GM19463 (cell line): Measurements from ENCODE around the gene HEXA.
"Not testable (repeated sequence)": the region's sequence is repeated elsewhere in the genome, so short reads cannot be mapped to it uniquely, and the experiment has no call there.

Source experiments
- ATAC-seq: cut with Tn5 transposase; IDR thresholded peaks from one replicate; pipeline ENCODE4 v1.9.1; 2021; ENCODE audit warnings: mild to moderate bottlenecking, moderate library complexity; ENCODE audit not compliant: unreplicated experiment

The HEXA gene

DNA sequence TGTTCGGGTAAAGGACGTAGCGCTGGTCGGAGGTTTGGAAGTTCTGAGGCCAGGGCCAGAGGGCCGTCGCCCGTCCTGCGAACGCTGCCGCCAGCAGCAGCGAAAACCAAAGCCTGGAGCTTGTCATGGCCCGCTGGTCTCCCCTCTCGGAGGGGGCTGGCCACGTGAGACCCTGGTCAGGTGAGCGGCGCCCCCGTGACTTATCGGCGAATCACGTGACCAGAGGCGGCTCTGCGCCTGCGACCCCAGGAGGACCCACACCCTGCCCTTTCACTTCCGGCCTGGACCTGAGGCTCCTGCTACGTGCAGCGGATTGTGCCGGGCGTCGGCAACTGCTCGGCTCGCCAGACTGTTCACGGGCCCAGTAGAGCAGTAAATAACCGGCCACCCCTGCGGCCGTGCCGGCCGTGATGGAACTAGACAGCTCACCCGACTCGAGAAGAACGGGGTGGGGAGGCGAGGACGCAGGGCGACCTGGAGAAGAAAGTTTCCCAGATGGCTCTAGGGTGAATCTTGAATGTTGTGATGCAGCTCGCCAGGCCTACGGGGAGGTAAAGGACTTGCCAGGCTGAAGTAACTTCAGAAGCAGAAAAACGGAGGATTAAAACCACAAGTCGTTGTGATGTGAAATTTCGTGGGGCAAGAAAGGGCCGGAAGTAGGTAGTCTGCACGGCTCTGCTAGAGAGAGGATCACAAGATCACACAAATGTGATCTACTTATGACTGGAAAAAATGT is at the start of gene HEXA:
TSS of gene HEXA (minus strand) at position 169 of the 736 bp plus-strand sequence. CDS start at position 127, 42 bp downstream.
- peak; percentile 88 for ATAC-seq

DNA sequence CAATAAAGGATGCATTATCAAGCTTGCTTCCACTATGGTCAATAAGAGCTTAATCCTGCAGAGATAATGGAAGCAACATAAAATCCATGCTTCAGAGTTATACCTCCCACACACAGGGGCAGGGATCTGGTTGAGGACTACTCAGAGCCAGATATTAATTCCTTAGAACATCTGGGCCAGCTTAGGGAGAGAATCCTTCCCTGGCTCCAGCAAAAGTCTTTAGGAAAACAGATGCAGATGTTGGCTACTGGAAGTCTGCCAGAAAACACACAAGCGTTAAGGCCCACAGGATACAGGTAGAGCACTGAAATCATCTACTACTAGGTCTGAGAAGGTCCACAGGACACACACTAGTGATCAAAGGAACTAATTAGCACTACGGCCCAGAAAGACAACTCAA is 47.4 kb upstream of the HEXA start:
- ATAC-seq = no peak

DNA sequence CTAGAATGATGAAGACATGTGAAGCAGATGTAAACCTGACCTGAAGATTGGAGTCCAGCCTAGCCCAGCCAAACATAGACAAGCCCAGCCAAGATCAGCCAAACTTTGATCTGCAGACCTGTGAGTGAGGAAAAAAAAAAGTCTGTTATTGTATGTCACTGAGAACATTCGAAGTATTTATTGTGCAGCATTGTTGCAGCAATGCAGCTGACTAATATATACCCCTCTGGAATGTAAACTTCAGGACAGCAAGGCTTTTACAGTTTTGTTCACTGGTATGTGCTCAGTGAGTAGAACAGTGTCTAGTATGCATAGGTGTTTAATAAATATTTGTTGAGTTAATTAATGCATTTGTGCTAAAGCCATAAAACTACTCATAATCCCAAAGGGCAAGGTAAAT is 45.7 kb upstream of the HEXA start:
- ATAC-seq = no peak

DNA sequence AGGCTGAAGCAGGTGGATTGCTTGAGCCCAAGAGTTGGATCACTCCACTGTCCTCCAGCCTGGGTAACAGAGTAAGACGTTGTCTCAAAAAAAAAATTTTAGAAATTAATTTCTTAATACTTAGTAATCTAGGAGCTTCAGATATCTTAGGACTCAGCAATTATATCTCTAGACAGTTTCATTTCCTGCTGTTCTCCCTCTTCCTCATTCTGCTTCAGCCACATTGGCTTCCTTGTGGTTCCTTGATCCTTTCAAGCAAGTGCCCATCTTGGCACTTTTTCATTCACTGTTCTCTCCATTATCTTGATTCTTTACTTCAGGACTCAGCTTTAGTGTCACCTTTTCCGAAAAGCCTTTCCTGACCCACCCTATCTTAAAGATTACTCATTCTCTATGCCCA is 44.8 kb upstream of the HEXA start:
- no peak for ATAC-seq

DNA sequence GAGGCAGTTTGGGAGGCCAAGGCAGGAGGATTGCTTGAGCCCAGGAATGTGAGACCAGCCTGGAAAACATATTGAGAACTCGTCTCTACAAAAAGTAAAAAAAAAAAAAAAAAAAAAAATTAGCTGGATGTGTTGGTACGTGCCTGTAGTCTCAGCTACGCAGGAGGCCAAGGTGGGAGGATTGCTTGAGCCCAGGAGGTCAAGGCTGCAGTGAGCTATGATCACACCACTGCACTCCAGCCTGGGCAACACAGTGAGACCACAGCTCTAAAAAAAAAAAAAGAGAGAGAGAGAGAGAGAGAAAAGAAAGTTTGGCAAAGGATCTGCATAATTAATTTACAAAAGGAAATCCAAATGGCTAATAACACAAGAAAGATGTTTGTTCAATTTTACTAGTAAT is 44.0 kb upstream of the HEXA start:
- not testable (repeated sequence) for ATAC-seq

DNA sequence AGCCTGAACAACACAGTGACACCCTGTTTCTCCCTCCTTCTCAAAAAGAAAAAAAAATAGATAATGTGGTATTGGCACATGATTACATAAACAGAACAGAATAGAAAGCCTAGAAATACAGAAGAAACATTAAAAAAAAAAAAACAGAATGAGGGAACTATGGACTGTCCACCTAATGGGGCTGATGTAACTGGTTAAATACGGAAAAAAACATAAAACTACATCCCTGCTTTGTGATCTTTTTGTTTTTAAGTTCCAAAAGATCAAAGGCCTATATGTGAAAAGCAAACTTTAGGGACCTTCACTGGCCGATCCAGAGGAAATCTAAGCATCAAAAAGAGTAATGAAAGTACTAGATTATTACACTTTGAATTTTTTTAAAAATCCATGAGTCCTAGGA is 39.5 kb upstream of the HEXA start:
- no peak for ATAC-seq

DNA sequence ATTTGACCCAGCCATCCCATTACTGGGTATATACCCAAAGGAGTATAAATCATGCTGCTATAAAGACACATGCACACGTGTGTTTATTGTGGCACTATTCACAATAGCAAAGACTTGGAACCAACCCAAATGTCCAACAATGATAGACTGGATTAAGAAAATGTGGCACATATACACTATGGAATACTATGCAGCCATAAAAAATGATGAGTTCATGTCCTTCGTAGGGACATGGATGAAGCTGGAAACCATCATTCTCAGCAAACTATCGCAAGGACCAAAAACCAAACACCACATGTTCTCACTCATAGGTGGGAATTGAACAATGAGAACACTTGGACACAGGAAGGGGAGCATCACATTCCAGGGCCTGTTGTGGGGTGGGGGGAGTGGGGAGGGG is 37.5 kb upstream of the HEXA start:
- not testable (repeated sequence) for ATAC-seq

DNA sequence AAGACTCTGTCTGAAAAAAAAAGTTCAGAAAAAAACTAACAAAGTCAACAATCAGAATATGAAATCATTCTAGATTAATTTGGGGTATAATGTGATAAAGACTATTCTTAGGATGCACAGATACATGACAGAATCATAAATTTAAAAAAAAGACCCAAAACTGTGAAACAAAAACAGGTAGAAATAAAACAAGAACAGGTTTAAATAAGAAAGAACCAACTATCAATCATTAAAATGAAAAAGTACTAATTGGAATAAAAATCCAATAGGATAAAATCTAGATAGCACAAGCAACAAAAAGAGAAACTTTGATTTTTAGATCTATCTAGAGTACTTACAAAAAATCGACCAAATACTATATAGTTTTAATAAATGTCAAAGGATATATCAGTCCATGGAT is 35.7 kb upstream of the HEXA start:
- no peak for ATAC-seq

DNA sequence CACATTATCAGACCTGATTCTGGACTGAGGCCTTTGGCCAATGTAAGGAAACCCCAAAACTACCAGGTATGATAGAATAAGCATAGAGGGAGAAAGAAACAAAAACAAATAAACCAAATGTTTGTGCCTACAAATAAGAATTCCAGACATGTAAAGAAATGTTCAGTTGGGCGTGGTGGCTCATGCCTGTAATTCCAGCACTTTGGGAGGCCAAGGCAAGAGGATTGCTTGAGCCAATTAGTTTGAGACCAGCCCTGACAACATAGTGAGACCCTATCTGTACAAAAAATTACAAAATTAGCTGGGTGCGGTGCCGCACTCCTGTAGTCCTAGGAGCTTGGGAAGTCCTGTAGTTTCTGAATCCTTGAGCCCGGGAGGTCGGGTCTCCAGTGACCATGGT is 35.3 kb upstream of the HEXA start:
- no peak for ATAC-seq

DNA sequence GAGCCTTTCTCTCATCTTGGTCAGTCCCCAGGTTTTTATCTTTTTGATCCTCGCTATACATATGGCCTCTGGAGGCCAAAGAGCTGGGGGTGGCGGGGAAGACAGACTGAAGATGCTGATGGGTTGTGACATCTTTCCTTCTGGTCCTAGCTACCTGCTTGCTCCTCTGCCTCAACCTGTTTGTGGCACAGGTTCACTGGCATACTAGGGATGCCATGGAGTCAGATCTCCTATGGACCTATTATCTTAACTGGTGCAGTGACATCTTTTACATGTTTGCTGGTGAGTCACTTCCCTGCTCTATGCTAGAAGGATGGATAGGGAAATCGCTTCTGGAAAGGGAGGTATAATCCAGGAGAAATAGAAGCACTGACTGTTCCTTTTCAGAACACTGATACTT is 31.1 kb upstream of the HEXA start:
- ATAC-seq = no peak

DNA sequence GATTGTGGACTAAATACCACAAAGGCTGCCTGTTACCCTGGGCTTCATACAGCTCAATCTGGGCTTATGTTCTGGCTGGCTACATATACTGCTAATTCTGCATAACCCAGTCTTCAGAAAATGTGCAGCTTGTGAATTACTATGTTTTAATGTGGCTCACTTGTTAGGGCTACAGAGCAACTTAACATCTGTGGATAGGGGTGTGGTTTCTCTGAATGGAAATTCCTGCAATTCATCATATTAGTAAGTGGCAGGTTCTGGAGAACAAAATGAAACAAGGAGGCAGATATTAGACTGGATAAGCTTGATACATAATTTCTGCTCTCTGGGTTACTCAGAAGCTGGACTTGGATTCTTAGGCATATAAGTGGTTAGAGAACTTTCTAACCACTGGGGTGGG is 29.0 kb upstream of the HEXA start:
- no peak for ATAC-seq

DNA sequence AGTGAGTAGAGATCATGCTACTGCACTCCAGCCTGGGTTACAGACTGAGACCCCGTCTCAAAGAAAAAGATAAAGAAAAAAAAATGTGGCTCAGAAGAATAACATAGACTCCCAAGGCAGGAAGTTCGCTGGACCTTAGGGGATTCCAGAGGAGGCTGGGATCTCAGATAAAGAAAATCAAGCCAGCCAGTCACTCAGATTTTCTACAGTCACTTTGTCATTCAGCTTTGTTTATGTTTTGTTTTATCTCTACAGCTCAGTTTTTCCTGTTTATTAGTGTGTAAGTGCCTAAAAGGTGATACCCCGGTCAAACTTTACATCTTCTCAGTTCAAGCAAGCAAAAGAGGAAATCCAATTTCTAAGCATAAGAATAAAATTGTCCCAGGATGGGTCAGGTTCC is 28.5 kb upstream of the HEXA start:
- ATAC-seq = no peak

DNA sequence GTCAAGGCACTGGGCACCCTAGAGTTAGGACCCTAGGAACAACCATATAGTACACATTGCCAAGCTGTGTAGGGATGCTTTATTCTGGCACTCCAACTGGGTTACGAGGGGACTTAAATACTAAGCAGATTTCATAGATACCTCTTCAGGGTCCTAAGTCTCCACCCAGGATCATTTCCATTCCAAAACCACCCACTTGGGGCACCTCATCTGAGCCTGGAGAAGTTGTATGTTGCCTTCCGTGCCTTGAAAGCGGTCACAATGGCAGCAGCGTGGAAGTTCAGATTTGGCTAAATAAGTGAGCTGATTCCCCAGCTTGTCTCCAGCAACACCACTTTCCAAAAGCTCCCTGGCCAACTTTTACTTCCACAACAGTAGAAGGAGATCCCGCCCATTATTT is 26.9 kb upstream of the HEXA start:
- ATAC-seq = no peak

DNA sequence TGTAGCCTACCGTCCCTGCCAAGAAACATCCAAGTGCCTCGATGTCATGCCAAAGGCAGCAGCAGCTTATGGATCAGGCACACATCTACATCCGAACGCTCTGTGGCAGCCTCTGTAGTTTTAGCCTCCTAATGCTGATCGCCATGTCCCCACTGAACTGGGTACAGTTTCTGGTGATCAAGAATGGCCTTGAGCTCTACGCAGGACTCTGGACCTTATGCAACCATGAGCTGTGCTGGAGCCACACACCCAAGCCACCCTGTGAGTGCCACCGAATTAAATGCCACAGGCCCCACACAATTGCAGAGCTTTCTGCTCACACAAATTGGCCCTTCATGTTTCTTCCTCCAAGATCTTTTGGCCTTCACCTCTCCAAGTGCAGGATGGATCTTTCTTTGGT is 22.8 kb upstream of the HEXA start:
- no peak for ATAC-seq

DNA sequence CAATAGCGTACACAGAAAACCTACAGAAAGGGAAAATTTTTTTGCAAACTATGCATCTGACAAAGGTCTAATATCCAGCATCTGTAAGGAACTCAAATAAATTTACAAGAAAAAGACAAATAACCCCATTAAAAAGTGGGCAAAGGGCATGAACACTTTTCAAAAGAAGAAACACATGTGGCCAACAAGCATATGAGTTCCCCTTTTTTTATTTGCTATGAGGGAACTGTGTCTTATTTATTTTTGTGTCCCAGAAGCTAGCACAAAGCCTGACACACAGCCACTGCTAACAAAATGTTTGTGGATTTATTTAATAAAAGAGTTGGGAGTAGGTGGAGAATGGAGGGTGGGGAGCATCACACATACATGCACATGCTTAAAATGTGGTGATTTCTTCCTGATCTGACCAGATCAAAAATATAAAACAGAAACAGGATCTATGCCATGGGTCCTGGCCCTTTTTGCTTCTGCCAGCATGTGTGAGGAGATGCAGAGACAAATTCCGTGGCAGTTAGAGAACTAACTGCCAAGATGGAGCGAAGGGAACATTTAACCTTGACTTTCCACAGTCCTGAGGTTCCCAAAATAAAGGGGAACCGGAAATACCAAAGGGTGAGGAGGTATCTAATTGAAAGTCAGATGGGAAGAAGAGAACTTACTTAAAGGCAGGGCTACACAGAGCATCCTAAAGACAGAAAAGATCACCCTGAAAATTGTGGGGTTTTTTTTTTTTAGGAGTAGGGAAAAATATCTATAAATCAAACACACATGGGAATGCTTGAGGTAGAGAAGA is 22.2 kb upstream of the HEXA start, which contains the start of gene TMEM202:
TSS of gene TMEM202 (plus strand) at position 510 of the 793 bp plus-strand sequence. CDS start at position 532, 22 bp downstream.
- ATAC-seq = no peak

DNA sequence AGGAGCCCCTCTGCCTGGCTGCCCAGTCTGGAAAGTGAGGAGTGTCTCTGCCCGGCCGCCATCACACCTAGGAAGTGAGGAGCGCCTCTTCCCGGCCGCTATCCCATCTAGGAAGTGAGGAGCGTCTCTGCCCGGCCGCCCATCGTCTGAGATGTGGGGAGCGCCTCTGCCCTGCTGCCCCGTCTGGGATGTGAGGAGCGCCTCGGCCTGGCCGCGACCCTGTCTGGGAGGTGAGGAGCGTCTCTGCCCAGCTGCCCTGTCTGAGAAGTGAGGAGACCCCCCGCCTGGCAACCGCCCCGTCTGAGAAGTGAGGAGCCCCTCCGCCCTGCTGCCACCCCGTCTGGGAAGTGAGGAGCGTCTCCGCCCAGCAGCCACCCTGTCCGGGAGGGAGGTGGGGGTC is 20.5 kb upstream of the HEXA start:
- ATAC-seq = not testable (repeated sequence)

DNA sequence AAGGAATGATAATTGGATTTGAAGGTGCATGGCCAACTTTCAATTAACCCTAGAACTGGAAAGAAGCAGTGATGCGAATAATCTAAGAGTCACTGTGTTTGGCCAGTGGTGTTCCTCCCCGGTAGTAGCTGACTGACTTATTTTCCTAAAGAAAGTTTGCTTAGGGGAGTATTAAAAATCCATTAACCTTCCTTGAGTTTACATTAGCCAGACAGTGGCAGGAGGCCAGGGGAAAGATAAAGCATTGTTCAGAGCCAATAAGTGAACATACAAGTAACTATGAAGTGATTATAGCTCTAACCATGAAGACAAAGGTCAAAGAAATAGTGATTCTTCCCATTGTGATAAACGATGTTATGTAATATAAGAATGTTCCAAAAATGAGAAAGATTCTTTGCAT is 13.4 kb upstream of the HEXA start:
- no peak for ATAC-seq

DNA sequence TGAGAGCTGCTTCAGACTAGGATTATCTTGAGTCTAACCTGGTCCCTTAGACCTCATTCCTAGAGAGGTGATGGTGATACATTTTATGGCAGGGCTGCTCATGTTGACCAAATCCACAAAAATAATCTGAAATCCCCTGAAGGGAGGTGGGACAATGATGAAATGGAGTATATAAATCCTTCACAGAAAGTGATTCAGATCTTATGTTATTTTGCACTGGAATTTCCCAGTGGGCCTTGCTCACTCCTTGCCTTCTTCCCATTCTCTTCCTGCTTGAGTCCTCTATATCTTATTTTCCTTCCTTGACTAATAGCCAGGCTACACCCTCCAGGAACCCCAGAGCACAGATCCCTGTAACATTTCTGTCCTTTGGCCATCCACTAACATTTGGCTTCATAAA is 11.9 kb upstream of the HEXA start:
- ATAC-seq = no peak

DNA sequence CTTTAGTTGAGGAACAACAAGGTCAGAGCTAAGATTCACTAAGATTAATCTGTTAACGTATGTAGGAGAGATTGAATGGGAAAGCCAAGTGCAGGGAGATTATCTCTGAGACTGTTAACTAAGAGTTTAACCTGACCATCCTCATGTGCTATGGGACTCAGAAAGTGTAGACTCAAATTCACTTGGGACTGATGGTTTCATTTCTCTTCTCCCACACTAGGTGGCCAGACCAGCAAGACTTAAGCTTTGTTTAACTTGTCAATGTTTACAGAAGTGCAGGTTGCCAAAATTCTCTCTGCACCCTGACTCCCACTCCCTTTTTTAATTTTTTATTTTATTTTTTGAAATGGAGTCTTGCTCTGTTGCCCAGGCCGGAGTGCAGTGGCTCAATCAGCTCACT is 6.3 kb upstream of the HEXA start:
- ATAC-seq = no peak

DNA sequence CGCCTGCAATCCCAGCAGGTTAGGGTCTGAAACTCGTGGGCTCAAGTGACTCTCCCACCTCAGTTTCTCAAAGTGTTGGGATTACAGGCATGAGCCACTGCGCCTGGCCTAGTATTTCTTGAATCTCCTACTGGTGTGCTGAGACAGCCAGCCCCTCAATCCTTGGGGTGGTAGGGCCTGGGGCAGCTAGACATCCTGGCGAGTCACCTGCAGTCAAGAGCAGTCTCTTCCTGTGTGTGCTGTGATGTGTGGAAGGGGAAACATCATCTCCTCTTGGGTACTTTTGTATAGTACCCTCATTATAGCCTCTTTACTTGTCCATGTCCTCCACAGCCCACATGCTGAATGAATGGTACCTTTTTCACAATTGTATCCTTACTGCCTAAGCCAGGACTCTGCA is 4.9 kb upstream of the HEXA start:
- no peak for ATAC-seq

DNA sequence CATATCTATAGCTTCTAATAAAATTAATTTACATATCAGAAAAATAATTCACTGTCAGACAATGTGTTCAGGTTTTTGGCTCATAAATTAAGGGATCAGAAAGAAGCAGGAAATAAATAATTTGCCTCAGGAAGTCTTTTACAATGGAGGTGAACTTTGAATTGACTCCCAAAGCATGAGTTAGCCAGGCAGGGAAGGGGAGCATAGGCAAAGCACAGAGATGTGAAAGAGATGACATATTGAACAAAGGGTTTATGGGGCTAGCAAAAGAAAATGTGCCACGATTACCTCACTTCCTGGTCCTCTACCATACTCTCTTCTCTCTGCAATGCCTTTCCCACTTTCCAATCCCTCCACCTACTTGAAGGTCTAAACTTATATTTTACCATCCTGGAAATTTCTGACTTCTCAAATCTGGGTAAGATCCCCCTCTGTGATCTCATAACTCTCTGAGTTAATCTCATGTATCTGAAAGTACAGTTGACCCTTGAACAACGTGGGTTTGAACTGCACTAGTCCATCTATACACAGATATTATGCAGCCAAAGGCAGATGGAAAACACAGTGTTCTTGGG is 4.1 kb upstream of the HEXA start:
- no peak for ATAC-seq

DNA sequence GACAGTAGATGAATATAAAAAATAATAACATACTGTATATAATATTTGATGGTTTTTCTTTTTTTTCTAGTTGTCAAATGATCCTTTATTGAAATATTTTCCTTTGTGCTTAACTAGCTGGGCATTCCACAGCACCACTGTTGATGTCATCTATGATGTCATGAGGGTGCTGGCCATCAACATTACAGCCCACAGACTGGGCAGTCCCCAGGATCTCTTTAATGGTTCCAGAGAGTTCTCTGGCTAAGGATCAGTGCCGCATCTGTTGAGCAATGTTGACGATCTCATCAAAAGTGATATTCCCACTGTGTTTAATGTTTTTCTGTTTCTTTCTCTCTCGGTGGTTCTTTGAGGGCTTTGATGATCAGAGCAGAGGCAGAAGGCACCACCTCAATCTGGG is 3.3 kb upstream of the HEXA start:
- ATAC-seq = not testable (repeated sequence)
